Subcutaneous preadipocyte (primary cell): ENCODE results near the gene TMEM184B. TPM values are rescaled to one million over a fixed set of nuclear protein-coding genes. Genes with fewer than 3 reads are reported as not detected.

Experiments
- small RNA-seq: library from RNA; depleted of rRNA; stranded (forward); fragments of <200 nt; gene quantifications from one replicate; pipeline ENCODE3, GENCODE V24; 2012
- total RNA-seq: library from RNA; depleted of rRNA; stranded (reverse); fragments of >200 nt; gene quantifications from 2 replicates; pipeline ENCODE4 v1.2.3, GENCODE V29; 2012

The TMEM184B gene
- 21.3 and 28.7 TPM in 2 replicates for total RNA-seq

GRCh38 chr22:38272373-38273134 is at the start of gene TMEM184B:
Gene TMEM184B (minus strand): TSS chr22:38273010. CDS start chr22:38247961, 25,049 bp downstream.

GRCh38 chr22:38317122-38317994 is 44.5 kb upstream of the TMEM184B start, which contains the start of gene CSNK1E:
Gene CSNK1E (minus strand): TSS chr22:38317433. CDS start chr22:38314157, 3,276 bp downstream.

GRCh38 chr22:38201711-38202436 is 70.9 kb downstream of the TMEM184B start, which contains the start of gene MAFF:
Gene MAFF (plus strand): TSS chr22:38201994. CDS start chr22:38213854, 11,860 bp downstream.

GRCh38 chr22:38181453-38182200 is 91.2 kb downstream of the TMEM184B start, which contains the start of gene PLA2G6:
Gene PLA2G6 (minus strand): TSS chr22:38181830. CDS start chr22:38169426, 12,404 bp downstream.

Small RNA genes lying within 50 kb of the gene (small RNA-seq; reads per million reads assigned to genes)
- not detected for gene RF00017
- not detected for gene RN7SL704P

Other genes with a start within 250 kb of the TMEM184B start
- gene PICK1, start 215.6 kb downstream of the TMEM184B start, total RNA-seq, result 4.9 and 5.1 TPM in 2 replicates
- not detected in 2 replicates for gene SLC16A8, start 188.8 kb downstream of the TMEM184B start, total RNA-seq
- gene BAIAP2L2, start 162.3 kb downstream of the TMEM184B start, total RNA-seq, result 4.1 and 6.2 TPM in 2 replicates
- 12.5 and 14.1 TPM in 2 replicates for gene PLA2G6, start 91.2 kb downstream of the TMEM184B start, total RNA-seq
- 15.1 and 31.3 TPM in 2 replicates for gene MAFF, start 71.0 kb downstream of the TMEM184B start, total RNA-seq
- gene CSNK1E, start 44.4 kb upstream of the TMEM184B start, total RNA-seq, result 107 and 163 TPM in 2 replicates
- not detected in 2 replicates for gene KCNJ4, start 182.2 kb upstream of the TMEM184B start, total RNA-seq
- gene KDELR3, start 195.1 kb upstream of the TMEM184B start, total RNA-seq, result 88.6 and 89.1 TPM in 2 replicates
- 367 and 398 TPM in 2 replicates for gene DDX17, start 233.3 kb upstream of the TMEM184B start, total RNA-seq